Transverse colon (tissue), 3 donors: Measurements from ENCODE around the gene FIZ1.

ENCODE experiments used
- CTCF ChIP-seq, 5 experiments: fragments of 200-600 bp in 3 of 5; fragments of 450-650 bp in 2 of 5; sonication (generic) in 3 of 5; IDR thresholded peaks; 1 replicate in 2 of 5; 2 replicates in 3 of 5; pipeline ENCODE4 v1.5.1; 2016 to 2017; ENCODE audit warnings: antibody characterized with exemption in 5 of 5, inconsistent platforms in 3 of 5, mild to moderate bottlenecking in 2 of 5, moderate library complexity in 1 of 5
- EP300 ChIP-seq: sonication (generic); formaldehyde crosslinking; IDR thresholded peaks from one replicate; pipeline ENCODE4 v1.6.1; 2017; ENCODE audit warnings: antibody characterized with exemption, low read depth
- POLR2A ChIP-seq: fragments of 450-650 bp; IDR thresholded peaks from one replicate; pipeline ENCODE4 v1.6.1; 2016; ENCODE audit warnings: antibody characterized with exemption, mild to moderate bottlenecking, moderate library complexity

GRCh38 chr19:55625004-55625326 is 25.6 kb upstream of the FIZ1 start:
- TF ChIP-seq EP300 (no peak), CTCF (IDR thresholded peaks at IDR 0.05) (no peak), POLR2A (no peak)
